ENCODE results near the gene ELL. TPM values are rescaled to one million over a fixed set of nuclear protein-coding genes. Genes with fewer than 3 reads are reported as not detected.

ELL gene
- polyA plus RNA-seq, 3 donors, result 12.2 to 35.3 (median 12.6) TPM

DNA sequence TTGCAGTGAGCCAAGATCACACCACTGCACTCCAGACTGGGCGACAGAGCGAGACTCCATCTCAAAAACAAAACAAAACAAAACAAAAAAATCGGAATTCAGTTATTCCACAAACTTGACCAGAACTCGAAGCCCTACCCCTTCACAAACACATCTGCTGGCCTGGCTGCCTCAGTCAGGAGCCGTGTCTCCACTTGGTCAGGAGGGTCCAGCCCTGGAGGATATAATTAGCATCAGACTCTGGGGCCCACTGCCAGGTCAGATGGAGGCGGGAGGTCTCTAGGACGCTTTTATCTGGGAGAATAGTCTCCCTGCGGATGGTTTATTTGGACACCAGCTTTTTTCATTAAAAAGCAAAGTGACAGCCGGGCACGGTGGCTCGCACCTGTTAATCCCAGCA is 8.0 kb downstream of the ELL start:
- H3K4me1 Mint-ChIP-seq, result peaks cover 78% of the 10 kb centered on the region

GRCh38 chr19:18510216-18510615 is 11.7 kb downstream of the ELL start:
- no peaks in the 10 kb centered on the region for H3K9me3 Mint-ChIP-seq
- Histone ChIP-seq H3K4me1 (ENCODE audit: control insufficient read depth in 1 of 2, insufficient read depth in 2 of 2, low read length in 2 of 2) (peaks cover 55 to 69% of the 10 kb centered on the region in 2 donors), H3K9ac (ENCODE audit: insufficient read depth, low read length, poor library complexity, severe bottlenecking) (no peak overlapping the region), H3K4me2 (replicated peaks; ENCODE audit: extremely low read depth, low read length, poor library complexity, severe bottlenecking) (no peak overlapping the region), H2AFZ (ENCODE audit: insufficient read depth, low read depth, low read length, poor library complexity, severe bottlenecking) (no peak overlapping the region), H3K4me3 (replicated peaks in 1 of 3; ENCODE audit: low read depth in 2 of 3, low read length in 3 of 3) (no peak overlapping the region), H3K36me3 (replicated peaks in 1 of 2; ENCODE audit: control insufficient read depth in 1 of 2, insufficient read depth in 2 of 2, low read length in 2 of 2) (peaks cover 4 to 8% of the 10 kb centered on the region in 2 donors), H3K27ac (ENCODE audit: low read depth in 1 of 2, low read length in 2 of 2) (peak overlapping the region in 1 of 2 donors; percentile 45), H3K27me3 (ENCODE audit: control insufficient read depth in 2 of 2, insufficient read depth in 2 of 2, low read length in 2 of 2) (no peaks in the 10 kb centered on the region), H3K9me3 (replicated peaks in 1 of 2; ENCODE audit: control insufficient read depth in 1 of 2, insufficient read depth in 1 of 2, low read length in 2 of 2) (no peaks in the 10 kb centered on the region), H3K79me2 (ENCODE audit: insufficient read depth, low read length) (peaks cover 98% of the 10 kb centered on the region), H4K20me1 (ENCODE audit: insufficient read depth, low read length) (peaks cover 97% of the 10 kb centered on the region)
- DNase-seq, result no peak
- H3K27me3 Mint-ChIP-seq (ENCODE audit: low read depth in 3 of 3), result peaks cover 0 to 4% (median 2%) of the 10 kb centered on the region in 3 donors
- no peak for TF ChIP-seq CTCF (IDR thresholded peaks at IDR 0.05)
- 93% methylated on average over 6 of the region's 8 CpGs for WGBS (ENCODE audit: insufficient coverage)
- intact Hi-C loops (cut with micrococcal nuclease), result no loop called here
- peak overlapping the region in 4 of 7 donors; percentile 35 to 81 (median 56) for H3K27ac Mint-ChIP-seq
- peaks cover 80% of the 10 kb centered on the region for H3K4me1 Mint-ChIP-seq
- peaks cover 33 to 38% of the 10 kb centered on the region in 2 donors for H3K36me3 Mint-ChIP-seq
- H3K4me3 Mint-ChIP-seq, result no peak overlapping the region

More for the DNA sequence above, 8.0 kb downstream of the ELL start:
- Mint-ChIP-seq H3K4me3 (peak overlapping the region in 1 of 2 donors; percentile 34), H3K27me3 (ENCODE audit: low read depth in 3 of 3) (peaks cover 0 to 4% (median 3%) of the 10 kb centered on the region in 3 donors), H3K36me3 (peaks cover 32 to 37% of the 10 kb centered on the region in 2 donors), H3K9me3 (no peaks in the 10 kb centered on the region), H3K27ac (peak overlapping the region; percentile 98 to 100 (median 99))
- Histone ChIP-seq H4K20me1 (ENCODE audit: insufficient read depth, low read length) (peaks cover 96% of the 10 kb centered on the region), H3K4me2 (replicated peaks; ENCODE audit: extremely low read depth, low read length, poor library complexity, severe bottlenecking) (no peak overlapping the region), H3K27me3 (ENCODE audit: control insufficient read depth in 2 of 2, insufficient read depth in 2 of 2, low read length in 2 of 2) (no peaks in the 10 kb centered on the region), H3K4me3 (replicated peaks in 1 of 3; ENCODE audit: low read depth in 2 of 3, low read length in 3 of 3) (no peak overlapping the region), H3K36me3 (replicated peaks in 1 of 2; ENCODE audit: control insufficient read depth in 1 of 2, insufficient read depth in 2 of 2, low read length in 2 of 2) (peaks cover 0 to 7% of the 10 kb centered on the region in 2 donors), H3K79me2 (ENCODE audit: insufficient read depth, low read length) (peaks cover 98% of the 10 kb centered on the region), H3K9me3 (replicated peaks in 1 of 2; ENCODE audit: control insufficient read depth in 1 of 2, insufficient read depth in 1 of 2, low read length in 2 of 2) (no peaks in the 10 kb centered on the region), H3K27ac (ENCODE audit: low read depth in 1 of 2, low read length in 2 of 2) (peak overlapping the region in 1 of 2 donors; percentile 53), H2AFZ (ENCODE audit: insufficient read depth, low read depth, low read length, poor library complexity, severe bottlenecking) (no peak overlapping the region), H3K9ac (ENCODE audit: insufficient read depth, low read length, poor library complexity, severe bottlenecking) (no peak overlapping the region), H3K4me1 (ENCODE audit: control insufficient read depth in 1 of 2, insufficient read depth in 2 of 2, low read length in 2 of 2) (peaks cover 50 to 65% of the 10 kb centered on the region in 2 donors)
- no peak for DNase-seq
- no peak for TF ChIP-seq CTCF (IDR thresholded peaks at IDR 0.05)
- 93% methylated on average over 8 of the region's 11 CpGs for WGBS (ENCODE audit: insufficient coverage)
- intact Hi-C loops (cut with micrococcal nuclease), result no loop called here

All from CD14-positive monocyte (primary cell).